Activated T-cell treated with anti-CD3 and anti-CD28 coated beads for 48 hours (primary cell): ENCODE data around the gene RTF2.
"Not testable (repeated sequence)": the region's sequence is repeated elsewhere in the genome, so short reads cannot be mapped to it uniquely, and the experiment has no call there.

Experiments used
- DNase-seq: peaks from one replicate; pipeline ENCODE4 v3.0.0-alpha.2; 2020; ENCODE audit warnings: low read depth

The RTF2 gene

DNA sequence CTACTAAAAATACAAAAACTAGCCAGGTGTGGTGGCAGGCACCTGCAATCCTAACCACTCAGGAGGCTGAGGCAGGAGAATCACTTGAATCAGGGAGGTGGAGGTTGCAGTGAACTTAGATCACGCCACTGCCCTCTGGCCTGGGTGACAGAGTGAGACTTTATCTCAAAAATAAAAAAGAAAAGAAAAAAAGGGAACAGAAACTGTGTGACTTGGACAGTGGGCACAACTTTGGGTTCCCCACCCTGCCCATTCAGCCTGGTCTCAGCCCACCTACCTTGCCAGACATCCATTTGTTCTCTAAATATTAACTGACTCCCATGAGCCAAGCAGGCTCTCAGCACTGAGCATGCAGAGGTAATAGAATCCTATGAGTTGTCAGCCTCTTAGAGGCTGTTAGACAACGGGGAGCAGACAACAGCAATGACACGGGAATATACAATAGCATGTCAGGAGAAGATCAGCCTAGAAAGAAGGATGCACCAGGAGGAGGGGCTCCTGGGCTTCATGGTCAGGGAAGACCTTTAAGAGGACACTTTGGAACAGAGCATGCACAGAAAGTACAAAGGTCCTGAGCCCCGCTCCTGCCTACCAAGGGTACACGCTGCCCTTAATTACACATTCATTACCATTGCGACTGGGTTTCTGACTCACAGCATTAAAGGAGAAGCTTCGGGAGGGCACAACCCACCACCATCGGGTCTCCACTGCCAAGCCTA lies 84.6 kb downstream of the RTF2 start:
- no peak for DNase-seq

DNA sequence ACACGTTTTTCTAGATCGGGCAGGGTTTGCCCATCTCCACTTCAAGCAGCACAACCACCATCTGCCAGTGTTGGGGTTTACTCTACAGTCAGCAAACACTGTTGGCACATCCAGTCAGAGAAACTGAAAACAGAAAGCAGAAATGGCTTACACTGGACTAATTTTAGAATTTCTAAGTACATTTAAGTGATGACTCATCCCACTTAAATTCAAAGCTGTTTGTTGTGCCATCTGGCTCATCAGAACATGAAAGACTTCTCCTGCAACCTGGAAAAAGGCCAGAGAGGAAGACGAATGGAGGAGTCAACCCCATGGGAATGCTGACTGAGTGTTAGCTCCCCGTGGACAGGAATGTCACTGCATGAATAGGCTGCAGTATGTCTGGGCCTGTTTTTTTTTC lies 86.4 kb downstream of the RTF2 start:
- no peak for DNase-seq

DNA sequence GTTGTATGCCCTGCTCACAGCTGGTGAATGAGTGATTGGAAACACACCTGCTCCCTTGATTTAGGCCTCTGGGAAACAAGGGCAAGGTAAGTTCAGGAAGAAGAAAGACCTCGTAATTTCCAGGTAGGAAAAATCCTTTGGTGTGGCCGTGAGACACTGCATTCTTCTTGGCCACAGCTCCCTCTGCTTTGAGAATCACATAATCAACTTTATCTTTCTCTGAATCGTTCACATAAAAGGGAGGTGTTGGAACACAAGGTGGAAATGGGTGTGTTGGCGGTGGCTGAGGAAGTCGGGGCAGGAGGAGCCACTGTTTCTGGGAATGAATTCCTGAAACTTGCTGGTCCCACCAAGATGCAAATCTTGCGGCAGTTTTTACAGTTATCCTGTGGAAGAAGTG lies 90.5 kb downstream of the RTF2 start:
- DNase-seq = no peak

DNA sequence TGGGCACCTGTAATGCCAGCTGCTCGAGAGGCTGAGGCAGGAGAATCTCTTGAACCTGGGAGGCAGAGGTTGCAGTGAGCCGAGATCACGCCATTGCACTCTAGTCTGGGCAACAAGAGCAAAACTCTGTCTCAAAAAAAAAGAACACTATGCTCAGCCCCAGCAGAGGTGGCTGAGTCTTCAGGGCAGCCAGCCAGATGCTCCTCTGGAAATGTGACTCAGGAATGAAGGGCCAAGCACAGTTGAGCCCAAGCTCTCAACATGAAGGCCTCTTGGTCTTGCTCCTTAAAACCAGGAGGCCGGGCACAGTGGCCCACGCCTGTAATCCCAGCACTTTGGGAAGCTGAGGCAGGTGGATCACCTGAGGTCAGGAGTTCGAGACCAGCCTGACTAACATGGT lies 96.1 kb downstream of the RTF2 start:
- DNase-seq = not testable (repeated sequence)

DNA sequence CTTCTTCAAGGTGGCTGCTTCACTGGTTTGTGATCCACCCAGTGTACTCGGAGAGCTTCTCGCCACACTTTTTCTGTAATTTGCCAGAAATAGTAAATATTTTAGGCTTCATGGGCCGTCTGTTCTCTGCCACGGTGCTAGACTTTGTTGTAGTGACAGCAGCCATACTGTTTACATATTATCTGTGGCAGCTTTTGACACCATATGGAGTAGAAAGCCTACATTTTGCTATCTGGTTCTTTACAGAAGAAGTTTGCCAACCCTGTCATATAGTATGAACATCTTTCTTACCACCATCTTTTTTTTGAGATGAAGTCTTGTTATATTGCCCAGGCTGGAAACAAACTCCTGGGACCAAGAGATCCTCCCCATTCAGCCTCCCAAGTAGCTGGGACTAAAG lies 97.1 kb downstream of the RTF2 start:
- no peak for DNase-seq

DNA sequence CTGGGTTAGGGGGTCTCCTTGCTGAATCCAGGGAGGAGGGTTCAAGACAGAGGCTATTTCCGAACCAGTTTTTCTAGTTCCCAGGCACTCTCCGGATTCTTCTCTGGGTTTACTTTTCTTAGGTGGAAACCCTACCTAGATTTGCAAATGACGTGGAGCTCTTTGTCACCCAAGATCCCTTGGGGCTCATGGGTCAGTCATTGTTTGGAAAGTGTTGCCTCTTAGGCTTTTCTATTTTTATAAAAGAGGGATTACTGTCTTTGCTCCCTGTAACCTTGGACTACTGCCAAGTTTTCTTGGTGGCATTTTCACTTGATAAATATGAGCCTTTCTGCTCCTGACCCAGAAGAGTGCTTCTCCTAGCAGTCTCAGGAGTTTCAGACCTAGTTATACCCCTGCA lies 98.2 kb downstream of the RTF2 start:
- no peak for DNase-seq
